Measurements from ENCODE around the gene G0S2. TPM values are rescaled to one million over a fixed set of nuclear protein-coding genes. Genes with fewer than 3 reads are reported as not detected.
A peak's percentile ranks its signal among the peaks of the same experiment; 100 is the strongest.

The G0S2 gene
- total RNA-seq, 1 donor from 2014 or later: 3.6 TPM

DNA sequence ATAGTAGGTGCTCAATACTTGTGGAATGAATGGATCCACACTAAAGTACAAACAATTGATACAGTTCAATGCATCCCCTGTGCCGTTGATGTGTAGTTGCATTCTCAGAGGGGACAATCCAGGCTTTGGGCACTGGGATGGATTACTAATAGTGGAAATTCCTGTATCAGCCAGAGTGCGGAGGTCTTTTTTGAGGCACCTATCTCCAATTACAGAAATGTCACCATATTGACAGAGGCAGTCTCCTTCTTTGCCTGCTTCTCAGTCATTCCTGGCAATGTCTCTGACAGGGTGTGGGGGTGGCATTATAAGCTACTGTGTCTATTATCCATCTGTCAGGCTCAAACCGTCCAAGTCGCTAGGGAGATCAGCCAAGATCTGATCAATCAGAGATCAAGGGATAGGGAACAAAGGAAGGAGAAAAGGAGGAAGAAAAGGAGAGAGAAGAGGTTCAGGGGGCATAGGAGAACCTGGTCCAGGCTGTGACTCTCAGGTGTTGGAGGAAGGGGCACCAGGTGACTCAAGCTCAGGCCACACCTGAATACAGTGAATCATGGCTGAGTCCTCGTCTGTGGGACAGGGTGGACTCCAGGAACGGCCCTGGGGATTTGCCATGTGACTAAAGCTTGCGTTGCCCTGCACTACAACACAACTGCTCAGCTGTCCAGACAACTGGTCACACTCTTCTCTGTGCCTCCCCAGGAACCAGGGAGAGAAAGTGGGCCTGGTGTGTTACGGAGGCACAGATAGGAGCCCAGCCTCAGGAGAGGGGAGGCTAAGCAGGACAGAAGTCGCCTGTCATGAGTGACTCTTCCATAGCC lies 19.6 kb upstream of the G0S2 start:
- Mint-ChIP-seq H3K4me3 (no peak overlapping the region), H3K4me1 (peaks cover 53% of the 10 kb centered on the region)

DNA sequence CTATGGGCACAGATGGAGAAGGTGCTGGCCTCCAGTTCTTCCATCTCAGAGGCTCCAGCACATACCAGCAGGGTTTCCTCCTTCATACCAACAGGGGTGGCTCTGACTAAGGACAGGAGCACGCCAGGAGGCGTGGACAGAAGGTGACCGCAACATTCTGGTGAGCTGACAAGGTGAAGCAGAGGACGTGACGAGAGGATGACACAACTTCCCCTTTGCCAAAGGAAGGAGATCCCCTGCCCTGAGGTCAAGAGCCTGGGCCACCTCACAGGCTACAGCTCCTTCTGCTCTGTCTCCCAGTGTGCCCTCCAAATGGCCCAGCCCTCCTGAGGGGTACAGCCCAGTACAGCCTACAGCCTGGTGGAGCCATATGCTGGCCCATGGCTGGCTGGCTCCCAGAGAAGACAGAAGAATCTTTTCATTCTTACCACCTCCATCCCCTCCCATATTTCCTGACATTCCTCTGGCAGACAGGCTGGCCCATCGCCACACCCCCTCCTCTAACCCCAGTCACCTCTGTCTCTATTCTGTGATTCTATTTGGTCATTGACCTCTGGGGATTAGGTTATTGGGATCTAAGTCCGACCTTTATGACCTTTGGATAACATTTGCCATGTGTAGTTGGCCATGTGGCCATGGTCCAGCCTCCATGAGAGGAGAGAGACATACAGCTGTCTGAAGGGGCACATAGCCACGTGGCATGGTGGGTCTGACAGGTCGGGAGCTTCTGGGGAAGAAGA lies 17.9 kb upstream of the G0S2 start:
- no peak for DNase-seq (ENCODE audit: low spot score in 2 of 2, unreplicated experiment in 2 of 2)
- Mint-ChIP-seq H3K27ac (no peak overlapping the region), H3K4me3 (no peak overlapping the region), H3K36me3 (no peaks in the 10 kb centered on the region), H3K9me3 (no peaks in the 10 kb centered on the region), H3K27me3 (ENCODE audit: low read depth) (no peaks in the 10 kb centered on the region), H3K4me1 (peaks cover 46% of the 10 kb centered on the region)
- TF ChIP-seq, protein P1, sequence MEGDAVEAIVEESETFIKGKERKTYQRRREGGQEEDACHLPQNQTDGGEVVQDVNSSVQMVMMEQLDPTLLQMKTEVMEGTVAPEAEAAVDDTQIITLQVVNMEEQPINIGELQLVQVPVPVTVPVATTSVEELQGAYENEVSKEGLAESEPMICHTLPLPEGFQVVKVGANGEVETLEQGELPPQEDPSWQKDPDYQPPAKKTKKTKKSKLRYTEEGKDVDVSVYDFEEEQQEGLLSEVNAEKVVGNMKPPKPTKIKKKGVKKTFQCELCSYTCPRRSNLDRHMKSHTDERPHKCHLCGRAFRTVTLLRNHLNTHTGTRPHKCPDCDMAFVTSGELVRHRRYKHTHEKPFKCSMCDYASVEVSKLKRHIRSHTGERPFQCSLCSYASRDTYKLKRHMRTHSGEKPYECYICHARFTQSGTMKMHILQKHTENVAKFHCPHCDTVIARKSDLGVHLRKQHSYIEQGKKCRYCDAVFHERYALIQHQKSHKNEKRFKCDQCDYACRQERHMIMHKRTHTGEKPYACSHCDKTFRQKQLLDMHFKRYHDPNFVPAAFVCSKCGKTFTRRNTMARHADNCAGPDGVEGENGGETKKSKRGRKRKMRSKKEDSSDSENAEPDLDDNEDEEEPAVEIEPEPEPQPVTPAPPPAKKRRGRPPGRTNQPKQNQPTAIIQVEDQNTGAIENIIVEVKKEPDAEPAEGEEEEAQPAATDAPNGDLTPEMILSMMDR (IDR thresholded peaks at IDR 0.05; ENCODE audit: unreplicated experiment): no peak

More for the DNA sequence above, 19.6 kb upstream of the G0S2 start:
- Mint-ChIP-seq H3K27ac (no peak overlapping the region), H3K9me3 (no peaks in the 10 kb centered on the region), H3K27me3 (ENCODE audit: low read depth) (no peaks in the 10 kb centered on the region), H3K36me3 (no peaks in the 10 kb centered on the region)
- DNase-seq (ENCODE audit: low spot score in 2 of 2, unreplicated experiment in 2 of 2): no peak
- TF ChIP-seq, protein P1 (IDR thresholded peaks at IDR 0.05; ENCODE audit: unreplicated experiment): no peak

DNA sequence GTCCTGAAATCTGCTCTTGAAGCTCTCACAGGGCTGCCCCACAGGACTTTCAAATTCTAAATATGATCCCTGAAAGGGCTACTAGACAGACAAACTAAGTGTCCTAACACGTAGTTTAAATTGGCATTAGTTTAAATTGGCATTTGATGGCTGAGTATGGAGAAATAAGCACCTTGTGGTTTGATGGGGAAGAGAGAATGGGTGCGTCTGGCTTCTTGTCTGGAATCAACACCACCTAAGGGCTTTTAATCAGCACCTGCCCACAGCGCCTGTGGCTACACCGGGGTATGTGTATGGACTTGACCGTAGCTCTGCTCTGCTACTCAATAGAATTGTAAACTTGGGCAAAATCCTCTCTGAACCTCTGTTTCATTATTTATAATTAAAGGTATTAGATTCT lies 17.3 kb upstream of the G0S2 start:
- no peaks in the 10 kb centered on the region for H3K27me3 Mint-ChIP-seq (ENCODE audit: low read depth)
- TF ChIP-seq, protein P1 (IDR thresholded peaks at IDR 0.05; ENCODE audit: unreplicated experiment): no peak
- no peak overlapping the region for H3K27ac Mint-ChIP-seq
- DNase-seq (ENCODE audit: low spot score in 2 of 2, unreplicated experiment in 2 of 2): no peak
- no peak overlapping the region for H3K4me3 Mint-ChIP-seq
- no peaks in the 10 kb centered on the region for H3K36me3 Mint-ChIP-seq
- peaks cover 40% of the 10 kb centered on the region for H3K4me1 Mint-ChIP-seq
- H3K9me3 Mint-ChIP-seq: no peaks in the 10 kb centered on the region

DNA sequence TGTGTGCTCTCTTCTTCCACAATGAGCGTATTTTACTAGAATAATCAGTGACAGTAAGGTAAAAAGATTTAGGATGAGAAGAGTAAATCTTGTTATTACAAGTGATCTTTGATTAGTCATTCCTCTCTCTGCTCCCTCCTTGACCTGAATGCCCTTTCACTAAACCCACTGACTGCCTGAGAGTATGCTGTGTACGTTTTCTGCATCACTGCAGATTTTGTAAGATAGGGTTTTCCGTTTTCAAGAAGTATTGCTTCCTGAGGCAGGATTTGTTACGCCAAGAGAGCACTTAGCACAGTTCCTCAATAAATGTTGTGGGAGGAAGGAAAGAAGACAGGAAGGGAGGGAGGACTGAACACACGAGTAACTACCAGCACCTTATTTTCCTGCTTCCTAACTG lies 15.3 kb upstream of the G0S2 start:
- peak overlapping the region; percentile 15 for H3K27ac Mint-ChIP-seq
- H3K9me3 Mint-ChIP-seq: no peaks in the 10 kb centered on the region
- H3K4me1 Mint-ChIP-seq: peaks cover 20% of the 10 kb centered on the region
- DNase-seq (ENCODE audit: low spot score in 2 of 2, unreplicated experiment in 2 of 2): no peak
- H3K4me3 Mint-ChIP-seq: no peak overlapping the region
- H3K36me3 Mint-ChIP-seq: no peaks in the 10 kb centered on the region
- H3K27me3 Mint-ChIP-seq (ENCODE audit: low read depth): peaks cover 2% of the 10 kb centered on the region
- TF ChIP-seq, protein P1 (IDR thresholded peaks at IDR 0.05; ENCODE audit: unreplicated experiment): no peak

DNA sequence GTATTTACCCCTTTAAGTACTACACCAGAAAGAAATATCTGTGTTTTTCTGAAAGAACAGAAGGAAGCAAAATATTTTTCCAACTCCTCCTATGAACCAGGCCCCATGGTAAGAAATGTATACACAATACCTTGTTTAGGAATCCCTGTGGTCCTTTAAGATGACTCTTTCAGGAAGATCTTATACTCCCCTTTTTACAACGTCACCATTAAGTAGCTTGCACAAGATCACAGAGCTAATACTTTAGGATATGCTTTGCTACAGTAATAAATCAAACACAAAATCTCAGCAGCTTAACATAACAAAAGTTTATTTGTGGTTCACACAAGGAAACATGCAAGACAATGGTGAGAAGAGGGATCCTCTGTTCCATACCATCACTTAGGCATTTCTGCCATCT lies 14.1 kb upstream of the G0S2 start:
- TF ChIP-seq, protein P1 (IDR thresholded peaks at IDR 0.05; ENCODE audit: unreplicated experiment): no peak
- no peaks in the 10 kb centered on the region for H3K9me3 Mint-ChIP-seq
- no peaks in the 10 kb centered on the region for H3K36me3 Mint-ChIP-seq
- H3K27me3 Mint-ChIP-seq (ENCODE audit: low read depth): peaks cover 2% of the 10 kb centered on the region
- no peak for DNase-seq (ENCODE audit: low spot score in 2 of 2, unreplicated experiment in 2 of 2)
- H3K4me1 Mint-ChIP-seq: peaks cover 20% of the 10 kb centered on the region
- H3K4me3 Mint-ChIP-seq: no peak overlapping the region
- H3K27ac Mint-ChIP-seq: no peak overlapping the region

Measured in mesothelial cell of epicardium (in vitro differentiated cells).